Inferior parietal cortex (tissue), 1 donor: ENCODE results near the gene SPACA5.
"Not testable (repeated sequence)": the region's sequence is repeated elsewhere in the genome, so short reads cannot be mapped to it uniquely, and the experiment has no call there.

Experiments used
- DNase-seq: peaks from one replicate; pipeline ENCODE4 v3.0.0-alpha.2; 2016; ENCODE audit errors: extremely low spot score

The SPACA5 gene

DNA sequence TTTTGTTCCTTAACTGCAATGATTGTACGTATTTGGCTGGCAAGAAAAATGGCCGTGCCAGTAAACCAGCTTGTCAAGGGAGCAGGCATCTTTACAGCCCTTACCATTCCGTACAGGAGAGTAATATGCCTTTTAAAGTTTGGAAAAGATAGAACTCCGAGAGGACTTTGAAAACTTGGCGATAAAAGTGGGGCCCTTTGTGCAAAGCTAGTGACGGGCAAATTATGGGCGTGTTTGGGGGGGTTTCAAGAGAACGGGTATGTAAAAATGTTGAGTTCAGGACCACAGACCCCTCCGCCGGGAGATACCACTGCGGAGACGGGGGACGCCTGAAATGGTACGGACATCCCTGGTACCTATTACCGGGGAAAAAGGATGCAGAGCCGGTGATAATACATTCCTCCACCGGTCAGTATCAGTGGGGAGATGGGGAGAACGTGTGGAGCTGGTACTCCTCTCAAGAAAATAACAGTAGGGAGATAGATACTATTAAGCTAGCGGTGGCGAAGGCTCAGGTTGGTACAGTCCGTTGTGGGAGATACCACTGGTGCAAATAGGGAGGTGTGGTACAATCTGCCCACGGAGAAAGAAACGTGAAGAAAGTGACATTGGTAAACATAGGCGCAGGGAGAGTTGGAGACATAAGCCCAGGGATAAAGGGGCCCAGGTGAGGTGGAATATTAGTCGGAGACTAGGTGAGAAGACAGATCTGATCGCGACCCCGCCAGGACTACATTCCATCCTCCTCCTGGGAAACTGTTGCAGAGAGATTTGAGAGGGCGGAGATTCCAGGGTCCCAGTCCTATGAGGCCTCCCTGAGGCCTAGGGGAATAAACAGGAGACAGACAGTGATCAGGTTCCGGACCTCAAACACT lies 14.5 kb downstream of the SPACA5 start:
- peak; percentile 75 for DNase-seq

DNA sequence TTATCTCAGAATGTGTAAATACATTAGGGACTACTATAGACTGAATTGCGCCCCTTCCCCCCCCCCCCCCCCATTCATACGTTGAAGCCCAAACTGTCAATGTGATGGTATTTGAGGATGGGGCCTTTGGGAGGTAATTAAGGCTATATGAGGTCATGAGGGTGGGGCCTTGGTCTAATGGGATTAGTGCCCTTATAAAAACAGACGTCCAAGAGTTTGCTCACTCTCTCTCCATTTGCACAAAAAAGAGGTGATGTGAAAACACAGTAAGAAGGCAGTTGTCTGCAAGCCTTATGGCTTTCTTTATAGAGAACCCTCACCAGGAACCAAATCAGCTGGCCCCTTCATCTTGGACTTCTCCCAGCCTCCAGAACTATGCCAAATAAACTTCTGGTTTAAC lies 15.3 kb downstream of the SPACA5 start:
- DNase-seq: no peak

DNA sequence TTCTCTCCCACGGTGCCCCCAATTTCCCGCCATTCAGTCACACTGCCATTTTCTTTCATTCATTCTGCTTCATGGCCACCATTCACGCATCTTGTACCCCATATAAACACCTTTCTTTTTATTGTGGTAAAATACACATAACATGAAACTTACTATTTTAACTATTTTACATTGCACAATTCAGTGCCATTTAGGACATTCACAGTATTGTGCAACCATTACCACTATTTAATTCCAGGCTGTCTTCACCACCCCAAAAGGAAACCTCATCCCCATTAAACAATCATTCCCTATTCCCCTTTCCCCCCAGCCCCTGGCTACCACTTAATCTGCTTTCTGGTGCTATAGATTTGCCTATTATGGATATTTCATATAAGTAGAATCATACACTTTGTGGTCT lies 15.9 kb downstream of the SPACA5 start:
- no peak for DNase-seq

DNA sequence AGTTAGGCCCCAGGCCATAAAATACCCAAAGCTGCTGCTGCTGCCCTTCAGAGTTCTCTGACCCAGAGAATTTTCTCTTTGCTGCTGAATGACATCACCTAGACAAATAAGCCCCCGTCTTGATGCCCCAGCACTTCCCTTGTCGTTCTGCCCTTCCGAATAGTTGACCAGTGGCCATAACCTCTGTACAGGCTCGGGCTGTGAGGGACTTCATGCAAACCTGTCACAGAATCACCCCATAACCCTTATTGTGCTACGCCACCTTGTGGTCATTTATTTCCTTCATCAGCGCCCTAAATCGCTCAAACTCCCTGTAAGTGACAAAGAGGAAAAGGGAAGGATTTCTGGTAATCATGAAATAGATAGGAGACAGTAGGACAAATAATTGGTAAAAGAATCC lies 18.8 kb downstream of the SPACA5 start:
- peak; percentile 76 for DNase-seq

DNA sequence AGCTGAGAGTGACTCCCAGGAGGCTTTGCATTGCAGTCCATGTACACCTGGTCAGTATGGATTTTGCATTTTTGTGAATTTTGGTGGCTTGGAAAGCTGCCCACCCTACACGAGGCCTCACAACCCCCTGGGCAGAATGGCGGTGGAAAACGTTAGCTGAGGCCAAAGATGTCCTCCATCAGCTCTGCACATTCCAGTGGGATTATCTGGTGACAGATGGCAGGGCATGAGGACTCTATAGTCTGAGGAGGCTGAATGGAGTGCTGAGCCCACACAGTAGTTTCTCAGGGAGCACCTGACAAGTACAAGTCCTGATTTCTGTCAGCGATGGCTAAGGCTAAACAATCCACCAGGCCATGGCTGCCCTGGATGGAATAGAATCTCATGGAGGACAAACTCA lies 20.8 kb downstream of the SPACA5 start:
- DNase-seq: not testable (repeated sequence)

DNA sequence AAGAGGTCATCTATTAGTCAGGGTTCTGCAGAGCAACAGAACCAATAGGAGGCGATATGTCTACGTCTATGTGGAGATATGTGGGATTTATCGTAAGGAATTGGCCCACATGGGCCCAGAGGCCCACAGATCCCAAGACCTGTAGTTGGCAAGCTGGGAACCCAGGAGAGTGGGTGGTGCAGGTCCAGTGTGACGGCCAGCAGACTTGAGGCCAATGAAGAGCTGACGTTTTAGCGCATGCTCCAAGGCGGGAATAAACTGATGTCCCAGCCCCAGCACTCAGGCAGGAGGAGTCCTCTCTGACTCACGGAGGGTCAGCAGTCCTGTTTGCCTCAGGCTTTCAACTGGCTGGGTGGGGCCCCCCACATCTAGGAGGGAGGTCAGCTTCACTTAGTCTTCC lies 21.3 kb downstream of the SPACA5 start:
- DNase-seq: no peak

DNA sequence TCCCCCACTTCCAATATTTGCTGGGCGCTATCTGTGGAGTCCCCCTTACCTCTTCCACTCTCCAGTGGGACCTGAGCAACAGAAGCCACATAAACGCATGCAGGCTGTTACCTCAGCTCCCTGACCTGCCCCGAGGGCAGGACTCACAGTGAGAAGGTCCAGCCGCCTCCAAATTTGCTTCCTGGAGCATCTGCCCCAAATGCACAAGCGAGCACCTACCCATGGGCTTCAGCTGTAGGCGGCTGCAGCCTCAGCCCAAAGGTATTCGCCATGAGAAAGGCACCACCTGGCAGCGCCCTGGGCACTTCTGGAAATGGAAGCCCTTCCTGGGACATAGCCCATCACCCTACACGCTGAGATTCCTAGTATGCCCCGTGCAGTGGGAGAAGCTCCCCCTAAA lies 23.4 kb downstream of the SPACA5 start:
- no peak for DNase-seq

DNA sequence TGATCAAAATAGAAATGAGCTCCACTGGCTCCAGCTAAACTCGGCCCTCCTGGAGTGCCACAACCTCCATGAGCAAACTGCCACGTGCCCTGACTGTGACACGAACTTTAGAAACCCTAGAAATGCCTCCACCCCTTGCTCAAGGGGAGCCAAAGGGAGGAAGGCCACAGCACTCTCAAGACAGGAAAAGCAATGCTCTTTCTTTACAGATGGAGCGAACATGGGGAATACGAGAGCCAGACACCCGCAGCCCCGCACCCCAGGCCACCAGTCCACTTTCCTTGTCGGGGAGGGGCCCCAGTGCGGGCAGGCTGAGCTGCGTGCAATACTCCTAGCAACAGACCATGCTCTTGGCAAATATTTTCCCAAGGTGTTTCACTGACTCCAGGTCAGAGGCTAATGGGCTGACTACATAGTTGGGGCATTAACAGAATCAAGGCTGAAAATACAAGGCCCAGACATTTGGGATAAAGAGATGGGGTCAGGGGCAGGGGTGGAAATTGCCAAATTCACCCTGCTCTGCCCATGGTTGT lies 23.9 kb downstream of the SPACA5 start:
- DNase-seq: not testable (repeated sequence)

DNA sequence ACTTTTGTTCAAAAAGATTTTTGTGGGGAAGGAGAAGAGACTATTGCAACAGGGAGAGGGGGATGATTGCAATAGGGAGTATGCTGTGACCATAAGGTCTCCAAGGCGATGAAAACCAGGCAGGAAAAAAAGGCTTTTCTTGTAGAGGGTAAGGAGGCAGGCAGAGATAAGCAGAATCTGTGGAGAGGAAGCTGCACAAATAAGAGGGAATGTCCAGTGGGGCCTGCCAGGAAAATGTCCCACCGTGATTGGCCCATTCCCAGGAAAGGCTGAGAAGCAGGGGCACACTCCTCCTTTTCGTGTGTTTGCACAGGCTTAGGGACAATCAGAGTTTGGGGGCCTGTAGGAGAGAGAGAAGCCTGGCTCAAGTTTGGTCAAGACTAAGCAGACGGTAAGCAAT lies 29.1 kb downstream of the SPACA5 start:
- DNase-seq: no peak

DNA sequence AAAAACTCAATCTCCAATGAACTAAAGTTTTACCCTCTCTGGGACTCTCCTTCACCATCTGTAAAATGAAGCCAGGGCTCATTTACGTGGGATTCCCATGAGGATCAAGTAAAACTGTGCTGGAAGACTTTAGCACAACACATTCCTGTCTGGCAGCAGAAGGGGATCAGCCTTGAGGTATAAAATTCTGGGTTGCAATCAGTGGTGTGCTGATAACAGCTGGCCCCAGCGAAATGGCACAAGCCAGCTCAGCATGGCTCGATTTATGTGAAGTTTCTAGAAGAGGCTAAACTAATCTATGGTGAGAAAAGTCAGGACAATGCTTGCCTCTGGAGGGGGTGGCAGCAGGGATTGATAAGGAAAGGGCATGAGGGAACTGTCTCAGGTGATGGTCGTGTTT lies 36.3 kb downstream of the SPACA5 start:
- no peak for DNase-seq

DNA sequence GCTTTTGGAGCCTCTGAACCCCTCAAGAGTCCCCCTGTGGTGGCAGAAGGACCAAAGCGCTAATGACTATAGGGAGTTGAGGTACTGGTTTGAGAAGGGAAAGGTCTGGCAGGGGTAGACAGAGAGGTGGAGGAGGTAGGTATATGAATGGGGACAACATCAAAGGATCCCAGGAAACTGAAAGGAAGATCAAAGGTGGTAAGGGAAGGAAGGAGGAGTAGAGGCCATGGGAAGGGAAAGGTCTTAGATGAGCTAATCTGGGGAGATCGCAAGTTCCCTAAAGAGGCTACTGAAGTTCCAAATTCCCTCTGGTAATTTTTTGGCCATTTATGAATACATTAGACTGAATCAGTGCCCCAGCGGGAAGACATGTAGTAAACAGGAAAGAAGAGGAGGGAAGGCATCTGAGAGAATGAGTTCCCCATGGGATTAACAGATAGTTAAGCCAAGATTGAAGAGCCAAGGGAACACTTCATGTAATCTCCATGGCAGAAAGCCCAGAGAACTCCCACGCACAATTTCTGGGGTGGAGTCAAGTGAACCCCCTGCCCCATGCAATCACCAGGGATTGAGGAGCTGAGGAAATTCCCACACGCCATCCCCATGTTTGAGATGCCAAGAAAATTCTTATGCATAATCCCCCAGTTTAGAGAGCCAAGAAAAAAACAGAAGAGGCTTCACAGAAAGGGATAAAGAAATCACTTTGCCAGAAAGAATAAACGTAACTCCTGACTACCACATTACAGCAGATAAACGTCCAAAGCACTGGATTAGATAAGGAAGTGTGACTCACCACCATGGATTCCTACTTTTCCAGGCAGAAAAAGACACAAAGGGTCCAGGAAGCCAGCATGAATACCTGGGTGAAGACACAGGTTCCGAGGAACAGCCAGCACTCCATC lies 38.9 kb downstream of the SPACA5 start:
- DNase-seq: no peak

DNA sequence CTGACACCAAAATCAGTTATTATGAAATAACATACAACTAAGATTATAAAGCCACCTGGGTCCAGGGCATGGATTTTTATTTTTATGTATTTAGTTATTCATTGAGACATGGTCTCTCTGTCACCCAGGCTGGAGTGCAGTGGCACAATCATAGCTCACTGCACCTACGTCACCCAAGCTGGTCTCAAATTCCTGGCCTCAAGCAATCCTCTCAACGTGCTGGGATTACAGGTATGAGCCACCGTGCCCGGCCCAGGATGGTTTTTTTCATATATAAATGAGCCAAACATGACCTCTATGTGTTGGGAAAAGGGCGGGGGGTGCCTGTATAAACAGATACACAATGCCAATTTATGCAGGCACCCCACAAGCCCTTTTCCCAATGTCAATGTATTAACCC lies 40.1 kb downstream of the SPACA5 start:
- no peak for DNase-seq

DNA sequence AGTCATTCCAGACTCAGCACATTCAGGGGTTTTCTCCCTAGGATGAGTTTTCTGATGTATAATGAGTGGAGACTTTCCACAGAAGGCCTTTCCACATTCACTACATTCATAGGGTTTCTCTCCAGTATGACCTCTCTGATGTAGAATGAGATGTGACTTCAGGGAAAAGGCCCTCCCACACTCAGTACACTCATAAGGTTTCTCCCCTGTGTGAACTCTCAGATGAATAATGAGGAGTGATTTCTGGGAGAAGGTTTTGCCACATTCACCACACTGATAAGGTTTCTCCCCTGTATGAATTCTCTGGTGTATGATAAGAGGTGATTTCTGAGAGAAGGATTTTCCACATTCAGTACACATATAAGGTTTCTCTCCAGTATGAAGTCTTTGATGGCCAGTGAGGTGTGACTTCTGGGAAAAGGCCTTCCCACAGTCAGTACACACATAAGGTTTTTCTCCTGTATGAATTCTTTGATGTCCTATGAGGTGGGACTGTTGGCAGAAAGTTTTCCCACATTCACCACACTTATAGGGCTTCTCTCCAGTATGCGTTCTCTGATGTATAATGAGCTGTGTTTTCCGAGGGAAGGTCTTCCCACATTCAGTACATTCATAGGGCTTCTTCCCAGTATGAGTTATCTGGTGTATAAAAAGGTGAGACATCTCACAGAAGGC lies 52.0 kb downstream of the SPACA5 start:
- no peak for DNase-seq

DNA sequence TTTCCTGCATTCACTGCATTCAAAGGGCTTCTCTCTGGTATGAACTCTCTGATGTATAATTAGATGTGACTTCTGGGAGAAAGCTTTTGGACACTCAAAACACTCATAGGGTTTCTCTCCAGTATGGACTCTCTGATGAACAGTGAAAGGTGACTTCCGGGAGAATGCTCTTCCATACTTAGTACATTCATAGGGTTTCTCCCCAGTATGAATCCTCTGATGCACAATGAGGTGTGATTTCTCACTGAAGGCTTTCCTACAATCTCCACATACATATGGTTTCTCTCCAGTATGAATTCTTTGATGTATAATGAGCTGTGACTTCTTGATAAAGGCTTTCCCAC lies 52.5 kb downstream of the SPACA5 start:
- DNase-seq: no peak
